H4 (cell line): ENCODE results near the gene HS6ST3. TPM values are rescaled to one million over a fixed set of nuclear protein-coding genes. Genes with fewer than 3 reads are reported as not detected.
"Not testable (repeated sequence)": the region's sequence is repeated elsewhere in the genome, so short reads cannot be mapped to it uniquely, and the experiment has no call there.

Source experiments
- DNase-seq: peaks from one replicate; pipeline ENCODE4 v3.0.0-alpha.2; 2015; ENCODE audit warnings: low spot score
- total RNA-seq: library from RNA; depleted of rRNA; stranded (reverse); fragments of >200 nt; shearing (Covaris generic); gene quantifications from 2 replicates; pipeline ENCODE4 v1.2.3, GENCODE V29; 2014

Gene HS6ST3
- total RNA-seq, 1 experiment from 2014 or later: 1.6 TPM

DNA sequence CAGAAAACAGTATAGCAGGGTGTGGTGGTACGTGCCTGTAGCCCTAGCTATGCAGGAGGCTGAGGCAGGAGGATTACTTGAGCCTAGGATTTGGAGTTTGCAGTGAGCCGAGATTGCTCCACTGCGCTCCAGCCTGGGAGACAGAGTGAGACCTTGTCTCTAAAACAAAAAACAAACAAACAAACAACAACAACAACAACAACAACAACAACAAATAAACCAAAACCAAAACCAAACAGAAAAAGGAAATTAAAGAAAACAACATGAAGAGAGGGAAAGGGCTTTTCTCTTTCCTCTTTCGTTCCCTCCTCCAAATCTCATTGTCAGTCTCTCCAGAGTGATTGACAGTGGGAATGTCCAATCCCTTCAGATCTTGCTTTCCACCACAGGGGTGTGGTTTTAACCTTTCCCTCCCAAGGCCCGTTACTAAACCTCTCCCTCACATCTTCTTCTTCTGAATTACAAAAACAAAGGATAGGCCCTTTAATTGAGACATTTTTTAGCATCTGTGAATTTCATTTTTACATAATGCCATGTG lies 341.2 kb downstream of the HS6ST3 start:
- DNase-seq: no peak

DNA sequence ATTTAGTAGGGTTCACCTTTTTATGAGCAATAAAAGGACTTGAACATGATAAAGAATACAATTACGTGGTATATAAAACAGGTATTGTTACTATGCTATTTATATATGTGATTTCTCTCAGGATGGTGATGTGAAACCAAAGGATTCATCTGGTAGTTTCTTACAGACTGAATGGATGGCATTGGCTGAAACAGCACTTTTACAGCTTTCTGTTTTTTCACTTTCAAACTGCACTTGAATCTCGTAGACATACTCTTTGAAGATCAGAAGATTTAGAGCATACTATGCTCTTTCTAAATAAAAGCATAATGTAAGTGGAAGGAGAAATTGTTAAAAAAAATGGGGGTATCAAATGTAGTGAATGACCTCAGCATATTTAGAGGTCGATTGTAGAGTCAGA lies 354.8 kb downstream of the HS6ST3 start:
- no peak for DNase-seq

DNA sequence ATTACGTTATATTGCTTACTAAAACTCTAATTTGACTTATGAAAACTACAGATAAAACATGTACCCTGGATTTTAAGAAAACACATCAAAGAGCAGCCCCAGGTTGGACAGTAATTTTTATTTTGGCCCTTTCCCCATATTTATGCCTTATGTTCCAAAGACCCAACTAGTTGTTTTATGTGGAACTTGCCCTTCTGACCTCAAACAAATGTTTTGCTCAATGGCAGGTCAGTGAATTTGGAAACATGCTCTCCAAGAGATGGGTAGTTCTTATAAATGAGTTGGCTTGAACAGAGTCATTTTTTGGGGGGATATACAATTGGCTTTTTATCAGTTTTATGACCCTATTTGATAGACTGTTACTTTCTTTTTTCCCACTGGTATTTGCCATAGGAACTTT lies 360.0 kb downstream of the HS6ST3 start:
- no peak for DNase-seq

DNA sequence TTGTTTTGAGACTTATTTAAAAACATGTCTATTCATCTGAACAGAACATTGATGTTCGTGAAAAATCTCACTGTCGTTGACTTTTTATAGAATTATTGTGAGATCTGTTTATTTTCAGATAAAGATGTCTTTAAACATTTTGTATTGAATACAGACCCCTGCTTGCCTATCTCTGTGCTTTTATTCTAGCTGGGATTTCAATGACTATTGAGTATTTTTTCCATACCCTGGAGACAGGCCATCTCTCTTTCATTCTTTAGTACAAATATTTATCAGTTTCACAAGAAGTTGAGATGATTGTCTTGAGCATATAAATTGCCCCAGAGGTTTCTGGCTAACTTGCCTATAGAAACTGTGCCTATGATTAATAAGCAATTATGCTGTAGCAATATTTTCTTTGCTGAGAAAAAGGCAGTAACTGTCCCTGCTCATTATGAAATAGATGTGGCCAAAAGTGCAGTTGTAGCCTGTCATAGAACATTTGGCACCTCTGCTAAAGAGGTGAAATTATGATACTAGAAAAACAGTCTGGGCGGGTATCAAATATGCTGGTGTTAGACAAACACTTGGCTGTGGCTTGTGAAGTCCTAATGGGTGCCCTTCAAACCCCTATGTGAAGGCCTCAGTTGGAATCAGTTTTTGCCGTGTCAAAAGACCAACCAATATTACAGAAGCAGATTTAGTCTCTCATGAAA lies 360.6 kb downstream of the HS6ST3 start:
- no peak for DNase-seq

GRCh38 chr13:96454466-96454865 lies 364.6 kb downstream of the HS6ST3 start:
- DNase-seq: no peak

- no peak for DNase-seq
Observed at GRCh38 chr13:96460609-96461008, 370.7 kb downstream of the HS6ST3 start.

- DNase-seq: no peak
Observed at GRCh38 chr13:96473526-96474180, 383.7 kb downstream of the HS6ST3 start.

- DNase-seq: no peak
Observed at GRCh38 chr13:96474181-96474557, 384.3 kb downstream of the HS6ST3 start.

- no peak for DNase-seq
Observed at GRCh38 chr13:96475103-96475502, 385.2 kb downstream of the HS6ST3 start.

DNA sequence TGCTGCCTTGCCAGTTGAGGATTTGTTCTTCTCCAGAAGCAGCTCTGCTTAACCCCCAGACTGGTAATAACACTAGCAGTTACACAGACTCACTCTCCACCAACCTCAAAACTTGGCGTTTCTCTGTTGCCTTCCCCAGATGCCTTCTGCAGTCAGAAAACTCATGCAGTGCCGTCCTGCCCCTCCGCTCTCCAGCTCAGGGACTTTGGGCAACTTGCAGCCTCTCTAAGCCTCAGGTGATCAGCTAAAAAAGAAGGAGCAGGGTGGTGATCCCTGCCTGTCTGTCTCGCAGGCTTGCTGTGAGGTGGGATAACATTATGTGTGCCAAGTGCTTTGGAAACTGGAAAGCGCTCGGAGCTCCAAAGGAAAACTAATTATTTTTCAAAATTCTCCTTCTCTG lies 391.6 kb downstream of the HS6ST3 start:
- no peak for DNase-seq

DNA sequence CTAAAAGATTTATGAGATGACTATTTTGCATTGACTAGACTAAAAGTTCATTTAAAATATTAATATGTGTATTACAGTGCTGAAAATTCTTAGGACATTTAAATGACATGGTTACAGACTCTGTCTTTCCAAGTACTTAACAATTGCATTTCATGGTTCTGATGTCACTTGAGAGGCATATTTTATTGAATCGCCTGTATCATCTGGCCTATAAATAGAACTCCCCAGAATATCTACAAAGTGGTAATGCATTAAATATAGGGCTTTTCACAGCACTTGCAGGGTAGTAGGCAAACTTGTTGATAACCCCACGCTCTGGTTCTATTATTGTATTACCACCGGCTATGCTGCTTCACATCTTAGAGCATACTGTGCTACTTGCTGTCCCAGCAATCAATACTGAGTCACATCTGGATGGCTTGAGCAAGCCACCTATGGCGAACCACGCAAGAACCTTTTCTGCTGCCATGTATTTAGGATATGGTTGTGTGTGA lies 400.6 kb downstream of the HS6ST3 start:
- no peak for DNase-seq

- DNase-seq: no peak
Observed at GRCh38 chr13:96491103-96491502, 401.2 kb downstream of the HS6ST3 start.

- DNase-seq: no peak
Observed at GRCh38 chr13:96492766-96493165, 402.9 kb downstream of the HS6ST3 start.

- DNase-seq: no peak
Observed at GRCh38 chr13:96499656-96500055, 409.7 kb downstream of the HS6ST3 start.

GRCh38 chr13:96500953-96501352 lies 411.0 kb downstream of the HS6ST3 start:
- no peak for DNase-seq

DNA sequence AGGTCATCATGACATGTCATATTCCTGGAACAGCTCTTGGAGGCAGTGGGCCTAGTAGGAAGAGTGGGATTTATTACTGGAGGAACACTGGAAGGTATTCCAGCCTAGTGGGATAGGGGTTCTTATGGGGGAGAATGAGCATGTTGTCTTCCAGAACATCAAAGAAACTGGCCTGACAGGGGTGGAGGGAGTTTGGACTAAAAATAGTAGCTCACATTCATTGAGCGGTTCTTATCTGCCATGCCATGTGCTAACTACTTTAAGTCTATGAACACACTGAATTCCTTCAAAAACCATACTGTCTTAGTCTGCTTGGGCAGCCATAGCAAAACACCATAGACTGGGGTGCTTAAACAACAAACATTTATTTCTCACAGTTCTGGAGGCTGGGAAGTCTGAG lies 413.6 kb downstream of the HS6ST3 start:
- DNase-seq: no peak

DNA sequence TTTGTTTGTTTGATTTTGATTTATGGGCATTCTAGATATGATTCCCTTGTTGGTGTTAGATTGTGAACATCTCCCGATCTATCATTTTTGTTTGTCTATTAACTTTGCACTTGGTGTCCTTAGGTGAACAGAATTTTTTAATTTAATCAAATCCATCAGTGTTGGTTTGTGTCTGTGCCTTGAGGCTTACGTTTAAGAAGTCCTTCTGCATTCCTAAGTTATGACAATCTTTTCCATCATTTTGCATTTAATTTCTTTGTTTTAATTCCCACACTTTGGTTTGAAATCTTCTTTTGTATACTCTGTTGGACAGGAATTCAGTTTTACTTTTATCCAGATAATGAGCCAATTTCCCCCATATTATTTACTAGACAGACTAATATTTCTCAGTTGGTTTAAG lies 421.7 kb downstream of the HS6ST3 start:
- DNase-seq: no peak

DNA sequence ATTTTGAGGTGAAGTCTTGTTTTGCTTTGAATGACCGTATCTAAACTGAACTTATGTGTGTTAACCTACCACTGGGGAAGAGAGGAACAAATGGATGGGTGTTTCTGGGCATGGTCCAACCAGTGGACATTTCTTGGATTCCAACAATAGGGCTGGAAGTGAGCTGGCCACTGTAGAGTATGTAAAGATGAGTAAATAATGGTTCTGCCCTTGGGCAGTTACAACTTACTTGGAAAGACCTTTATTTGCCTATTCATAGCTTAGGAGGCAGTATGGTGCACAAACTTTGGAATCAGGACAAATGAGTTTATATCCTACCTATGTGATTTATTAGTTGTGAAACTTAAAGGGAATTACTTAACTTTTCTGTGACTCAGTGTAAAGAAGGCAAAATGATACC lies 429.5 kb downstream of the HS6ST3 start:
- DNase-seq: no peak

DNA sequence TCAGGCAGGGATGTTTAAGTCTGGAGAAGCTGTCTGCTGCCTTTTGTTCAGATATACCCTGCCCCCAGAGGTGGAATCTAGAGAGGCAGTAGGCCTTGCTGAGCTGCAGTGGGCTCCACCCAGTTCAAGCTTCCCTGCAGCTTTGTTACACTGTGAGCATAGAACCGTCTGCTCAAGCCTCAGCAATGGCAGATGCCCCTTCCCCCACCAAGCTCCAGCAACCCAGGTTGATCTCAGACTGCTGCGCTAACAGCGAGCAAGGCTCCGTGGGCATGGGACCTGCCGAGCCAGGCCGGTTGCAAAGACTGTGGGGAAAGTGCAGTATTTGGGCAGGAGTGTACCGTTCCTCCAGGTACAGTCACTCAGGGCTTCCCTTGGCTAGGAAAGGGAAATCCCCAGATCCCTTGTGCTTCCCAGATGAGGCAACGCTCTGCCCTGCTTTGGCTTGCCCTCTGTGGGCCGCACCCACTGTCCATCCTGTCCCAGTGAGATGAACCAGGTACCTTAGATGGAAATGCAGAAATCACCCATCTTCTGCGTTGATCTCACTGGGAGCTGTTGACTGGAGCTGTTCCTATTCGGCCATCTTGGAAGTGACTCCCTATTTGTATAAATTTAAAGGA lies 434.6 kb downstream of the HS6ST3 start:
- DNase-seq: not testable (repeated sequence)

DNA sequence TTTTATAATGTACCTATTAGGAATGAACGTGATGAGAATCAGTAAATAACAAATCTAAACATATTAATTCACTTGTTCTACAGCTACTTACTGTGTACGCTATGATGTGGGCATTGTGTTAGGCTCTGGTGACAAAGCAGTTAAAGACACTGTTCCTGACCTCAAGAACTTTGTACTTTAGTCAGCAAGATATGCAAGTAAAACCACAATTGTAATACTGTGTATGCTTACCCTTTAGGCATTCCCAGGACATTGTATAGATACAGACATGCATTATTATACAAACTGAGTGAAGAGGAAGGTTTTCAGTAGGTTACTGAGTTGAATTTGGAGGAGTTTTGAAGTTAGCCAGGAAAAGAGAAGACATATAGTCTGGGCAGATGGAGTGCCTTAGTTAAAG lies 435.8 kb downstream of the HS6ST3 start:
- no peak for DNase-seq

DNA sequence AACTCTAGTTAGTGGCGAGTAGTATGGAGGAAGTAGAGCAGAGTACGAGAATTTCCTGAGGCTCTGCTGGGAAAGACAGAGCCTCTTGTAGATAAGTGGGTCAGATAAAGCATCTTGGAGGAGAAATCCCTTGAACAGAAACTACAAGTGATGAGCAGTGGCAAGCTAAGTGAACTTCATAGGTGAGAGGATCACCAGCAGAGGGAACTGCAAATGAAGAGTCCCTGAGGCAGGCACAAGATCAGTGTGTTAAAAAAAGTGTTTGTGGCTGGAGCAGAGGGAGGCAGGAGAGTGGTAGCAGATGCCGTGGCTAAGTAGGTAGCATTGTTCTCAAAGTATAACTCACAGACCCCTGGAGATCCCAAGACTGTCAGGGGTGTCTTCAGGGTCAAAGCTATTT lies 437.6 kb downstream of the HS6ST3 start:
- DNase-seq: no peak

GRCh38 chr13:96532804-96533203 lies 442.9 kb downstream of the HS6ST3 start:
- DNase-seq: no peak

GRCh38 chr13:96533408-96533807 lies 443.5 kb downstream of the HS6ST3 start:
- DNase-seq: no peak
